MCF 10A (cell line): Measurements from ENCODE around the gene MYBL2. TPM values are rescaled to one million over a fixed set of nuclear protein-coding genes. Genes with fewer than 3 reads are reported as not detected.
A peak's percentile ranks its signal among the peaks of the same experiment; 100 is the strongest.

Experiments used
- BruUV-seq: library from RNA; stranded (reverse); fragments of 400-500 nt; replicated peaks from 2 replicates; lab custom pipeline; 2021; lab: Mats Ljungman, UMichigan
- CTCF ChIA-PET: fragments of 300-600 bp; sonication (Branson Sonifier 250); formaldehyde crosslinking; extraction: SDS; loops from one replicate; lab custom pipeline; 2021; ENCODE audit warnings: antibody characterized with exemption, inconsistent platforms; lab: Yijun Ruan, JAX
- POLR2A ChIA-PET: fragments of 300-600, 350-650 bp; sonication (Branson Sonifier 250); formaldehyde crosslinking; extraction: SDS; loops from one replicate; lab custom pipeline; 2020; ENCODE audit warnings: antibody characterized with exemption, inconsistent platforms; lab: Yijun Ruan, JAX
- DNase-seq: peaks from one replicate; pipeline ENCODE4 v3.0.0-alpha.2; 2018; ENCODE audit not compliant: unreplicated experiment
- H3K27ac Mint-ChIP-seq: one replicate; pipeline ENCODE4 v1.8.0; 2022; ENCODE audit warnings: mild to moderate bottlenecking, low read depth, mixed read lengths; ENCODE audit not compliant: unreplicated experiment
- H3K27me3 Mint-ChIP-seq: one replicate; pipeline ENCODE4 v1.8.0; 2022; ENCODE audit warnings: mixed read lengths; ENCODE audit not compliant: insufficient read depth, unreplicated experiment
- H3K36me3 Mint-ChIP-seq: one replicate; pipeline ENCODE4 v1.8.0; 2022; ENCODE audit warnings: mild to moderate bottlenecking, moderate library complexity, mixed read lengths; ENCODE audit not compliant: insufficient read depth, unreplicated experiment
- H3K4me1 Mint-ChIP-seq: one replicate; pipeline ENCODE4 v1.8.0; 2022; ENCODE audit warnings: mixed read lengths; ENCODE audit not compliant: insufficient read depth, unreplicated experiment
- H3K4me3 Mint-ChIP-seq: one replicate; pipeline ENCODE4 v1.8.0; 2022; ENCODE audit warnings: mild to moderate bottlenecking, moderate library complexity, mixed read lengths; ENCODE audit not compliant: unreplicated experiment
- H3K9me3 Mint-ChIP-seq: one replicate; pipeline ENCODE4 v1.8.0; 2022; ENCODE audit warnings: mixed read lengths; ENCODE audit not compliant: unreplicated experiment
- CTCF ChIP-seq: fragments of 200-600 bp; IDR thresholded peaks from one replicate; pipeline ENCODE4 v1.8.0; 2022; ENCODE audit warnings: antibody characterized with exemption, mild to moderate bottlenecking; ENCODE audit not compliant: unreplicated experiment
- intact Hi-C: fragments of 100-400 bp; cut with micrococcal nuclease; formaldehyde crosslinking; loops from 2 replicates; pipeline ENCODE4 v1.14.1; 2022
- total RNA-seq: library from RNA; stranded (reverse); gene quantifications from 2 replicates; pipeline ENCODE4 v1.2.3, GENCODE V29; 2022

The MYBL2 gene
- total RNA-seq, 1 experiment from 2014 or later = 44.3 TPM

- no TSS peak for BruUV-seq
- H3K4me3 Mint-ChIP-seq = no peak overlapping the region
- ChIA-PET CTCF (interaction anchor here (0.9 kb wide), 1 partner anchor 125 kb away, joined by 3 read pairs; no protein-coding TSS in a partner anchor), POLR2A (interaction anchor here (0.6 kb wide), 1 partner anchor 10 kb away, joined by 3 read pairs; no protein-coding TSS in a partner anchor)
- H3K9me3 Mint-ChIP-seq = no peaks in the 10 kb centered on the region
- intact Hi-C loops = no loop called here
- H3K36me3 Mint-ChIP-seq = no peaks in the 10 kb centered on the region
- H3K27ac Mint-ChIP-seq = no peak overlapping the region
- no peaks in the 10 kb centered on the region for H3K27me3 Mint-ChIP-seq
- no peaks in the 10 kb centered on the region for H3K4me1 Mint-ChIP-seq
- TF ChIP-seq CTCF = no peak
- no peak for DNase-seq
These were observed 48.1 kb downstream of the MYBL2 start for GRCh38 chr20:43715044-43715443.

- ChIA-PET CTCF (interaction anchor here (0.8 kb wide), 1 partner anchor 131 kb away, joined by 3 read pairs; no protein-coding TSS in a partner anchor), POLR2A (interaction anchor here (0.6 kb wide), 1 partner anchor 10 kb away, joined by 3 read pairs; no protein-coding TSS in a partner anchor)
- H3K4me1 Mint-ChIP-seq = no peaks in the 10 kb centered on the region
- no peaks in the 10 kb centered on the region for H3K9me3 Mint-ChIP-seq
- DNase-seq = no peak
- no peak overlapping the region for H3K4me3 Mint-ChIP-seq
- no peak for TF ChIP-seq CTCF
- intact Hi-C loops = no loop called here
- no peaks in the 10 kb centered on the region for H3K27me3 Mint-ChIP-seq
- no TSS peak for BruUV-seq
- no peaks in the 10 kb centered on the region for H3K36me3 Mint-ChIP-seq
- no peak overlapping the region for H3K27ac Mint-ChIP-seq
These were observed 48.6 kb downstream of the MYBL2 start for GRCh38 chr20:43715511-43715910.

GRCh38 chr20:43716123-43716522 is 49.2 kb downstream of the MYBL2 start:
- no peak for TF ChIP-seq CTCF
- no peaks in the 10 kb centered on the region for H3K36me3 Mint-ChIP-seq
- H3K27me3 Mint-ChIP-seq = no peaks in the 10 kb centered on the region
- no TSS peak for BruUV-seq
- ChIA-PET POLR2A (no interaction called here), CTCF (interaction anchor here (0.7 to 0.8 kb wide), 2 partner anchors 131 to 302 kb away, joined by 3 to 4 read pairs; no protein-coding TSS in a partner anchor)
- H3K9me3 Mint-ChIP-seq = no peaks in the 10 kb centered on the region
- no peaks in the 10 kb centered on the region for H3K4me1 Mint-ChIP-seq
- H3K27ac Mint-ChIP-seq = peak overlapping the region; percentile 35
- intact Hi-C loops = no loop called here
- no peak overlapping the region for H3K4me3 Mint-ChIP-seq
- DNase-seq = no peak

GRCh38 chr20:43716757-43717615 is 50.1 kb downstream of the MYBL2 start:
- TF ChIP-seq CTCF = no peak
- intact Hi-C loops = no loop called here
- POLR2A ChIA-PET = no interaction called here
- H3K4me1 Mint-ChIP-seq = no peaks in the 10 kb centered on the region
- no peaks in the 10 kb centered on the region for H3K36me3 Mint-ChIP-seq
- no TSS peak for BruUV-seq
- CTCF ChIA-PET = interaction anchor here (0.6 to 0.7 kb wide), 2 partner anchors 197 to 301 kb away, joined by 3 to 4 read pairs; no protein-coding TSS in a partner anchor
- no peak overlapping the region for H3K4me3 Mint-ChIP-seq
- H3K27me3 Mint-ChIP-seq = no peaks in the 10 kb centered on the region
- DNase-seq = no peak
- no peaks in the 10 kb centered on the region for H3K9me3 Mint-ChIP-seq
- peak overlapping the region; percentile 35 for H3K27ac Mint-ChIP-seq
